ENCODE results near the gene JPH3. TPM values are rescaled to one million over a fixed set of nuclear protein-coding genes. Genes with fewer than 3 reads are reported as not detected.

JPH3 gene
- total and polyA plus RNA-seq, 10 of the 15 experiments (the other 5 are each of a cell fraction or from before 2014, with no cell fraction given): 0.05 TPM; not detected in 9

GRCh38 chr16:87654826-87655225 lies 52.5 kb downstream of the JPH3 start:
- CTCF ChIA-PET: no interaction called here
- no TSS peak for BruUV-seq (replicated peaks)
- no peak for ATAC-seq
- Histone ChIP-seq H3K4me2 (ENCODE audit: control insufficient read depth, insufficient read depth) (no peak overlapping the region), H3K27me3 (replicated peaks in 1 of 2; ENCODE audit: control insufficient read depth in 2 of 2, insufficient read depth in 2 of 2, low read length in 1 of 2) (no peaks in the 10 kb centered on the region; a peak in 1 of 4 replicates), H3K36me3 (ENCODE audit: control insufficient read depth in 2 of 2, insufficient read depth in 2 of 2, low read length in 1 of 2) (no peaks in the 10 kb centered on the region), H3K4me1 (ENCODE audit: control insufficient read depth, insufficient read depth, low read length) (no peaks in the 10 kb centered on the region), H3K9me3 (replicated peaks; ENCODE audit: control insufficient read depth, insufficient read depth, low read length) (no peaks in the 10 kb centered on the region), H3K79me2 (ENCODE audit: control insufficient read depth, insufficient read depth, low read length) (no peaks in the 10 kb centered on the region), H2AFZ (ENCODE audit: control insufficient read depth, low read depth, low read length) (no peak overlapping the region), H3K4me3 (no peak overlapping the region), H3K9ac (ENCODE audit: control insufficient read depth, insufficient read depth, low read length) (no peak overlapping the region), H4K20me1 (ENCODE audit: control insufficient read depth, insufficient read depth) (no peaks in the 10 kb centered on the region), H3K27ac (ENCODE audit: control insufficient read depth, insufficient read depth) (no peak overlapping the region)
- POLR2A ChIA-PET: no interaction called here
- TF ChIP-seq SUPT20H (IDR thresholded peaks at IDR 0.05; ENCODE audit: borderline replicate concordance, control insufficient read depth, low read depth, low read length) (no peak), CHD1 (IDR thresholded peaks at IDR 0.05; ENCODE audit: low read depth, low read length) (no peak), DPF2 (IDR thresholded peaks at IDR 0.05) (no peak), SRF (IDR thresholded peaks at IDR 0.05; ENCODE audit: low read depth in 2 of 2, low read length in 2 of 2) (no peak), MYB (IDR thresholded peaks at IDR 0.05; ENCODE audit: borderline replicate concordance, low read depth, low read length) (no peak), SREBF2 (IDR thresholded peaks at IDR 0.05; ENCODE audit: low read length) (no peak), FOS (IDR thresholded peaks at IDR 0.05; ENCODE audit: borderline replicate concordance, extremely low read depth, insufficient read length) (no peak), MEF2A (IDR thresholded peaks at IDR 0.05; ENCODE audit: insufficient read depth, low read depth, low read length) (no peak), IRF4 (IDR thresholded peaks at IDR 0.05; ENCODE audit: low read depth, low read length) (no peak), E4F1 (IDR thresholded peaks at IDR 0.05; ENCODE audit: borderline replicate concordance, partially characterized antibody) (no peak), IKZF1 (conservative IDR thresholded peaks at IDR 0.05) (no peak), FOXK2 (IDR thresholded peaks at IDR 0.05) (no peak), NRF1 (conservative IDR thresholded peaks at IDR 0.05; ENCODE audit: low read depth, low read length) (no peak), RELB (IDR thresholded peaks at IDR 0.05; ENCODE audit: low read depth) (no peak), SP1 (IDR thresholded peaks at IDR 0.05; ENCODE audit: low read depth, low read length) (no peak), RBBP5 (conservative IDR thresholded peaks at IDR 0.05) (no peak), GATAD2B (conservative IDR thresholded peaks at IDR 0.05; ENCODE audit: low read depth) (no peak), CBFB (IDR thresholded peaks at IDR 0.05; ENCODE audit: low read depth) (no peak), HDAC6 (IDR thresholded peaks at IDR 0.05; ENCODE audit: unreplicated experiment) (no peak), BCL3 (IDR thresholded peaks at IDR 0.05; ENCODE audit: borderline replicate concordance, insufficient read depth, low read depth, low read length, poor library complexity, severe bottlenecking) (no peak)
- WGBS (ENCODE audit: insufficient coverage, insufficient replicate concordance, low lambda C conversion rate, missing lambda C conversion rate): 60% methylated on average over 25 of the region's 25 CpGs
- intact Hi-C loops (cut with micrococcal nuclease; ENCODE audit: unreplicated experiment): no loop called here
- DNase-seq (ENCODE audit: low read depth, low spot score): no peak
- SMC1A ChIA-PET (ENCODE audit: uncharacterized antibody, unreplicated experiment): no interaction called here
- in situ Hi-C loops (cut with MboI): no loop called here
- FAIRE-seq: no peak
- RAD21 ChIA-PET (ENCODE audit: unreplicated experiment): no interaction called here

All from GM12878 (cell line).